HG02588 (cell line): ENCODE data around the gene SPRN.
"Not testable (repeated sequence)": the region's sequence is repeated elsewhere in the genome, so short reads cannot be mapped to it uniquely, and the experiment has no call there.

ENCODE experiments used
- ATAC-seq: cut with Tn5 transposase; IDR thresholded peaks from one replicate; pipeline ENCODE4 v1.9.1; 2021; ENCODE audit warnings: mild to moderate bottlenecking, moderate library complexity; ENCODE audit not compliant: unreplicated experiment

SPRN gene

DNA sequence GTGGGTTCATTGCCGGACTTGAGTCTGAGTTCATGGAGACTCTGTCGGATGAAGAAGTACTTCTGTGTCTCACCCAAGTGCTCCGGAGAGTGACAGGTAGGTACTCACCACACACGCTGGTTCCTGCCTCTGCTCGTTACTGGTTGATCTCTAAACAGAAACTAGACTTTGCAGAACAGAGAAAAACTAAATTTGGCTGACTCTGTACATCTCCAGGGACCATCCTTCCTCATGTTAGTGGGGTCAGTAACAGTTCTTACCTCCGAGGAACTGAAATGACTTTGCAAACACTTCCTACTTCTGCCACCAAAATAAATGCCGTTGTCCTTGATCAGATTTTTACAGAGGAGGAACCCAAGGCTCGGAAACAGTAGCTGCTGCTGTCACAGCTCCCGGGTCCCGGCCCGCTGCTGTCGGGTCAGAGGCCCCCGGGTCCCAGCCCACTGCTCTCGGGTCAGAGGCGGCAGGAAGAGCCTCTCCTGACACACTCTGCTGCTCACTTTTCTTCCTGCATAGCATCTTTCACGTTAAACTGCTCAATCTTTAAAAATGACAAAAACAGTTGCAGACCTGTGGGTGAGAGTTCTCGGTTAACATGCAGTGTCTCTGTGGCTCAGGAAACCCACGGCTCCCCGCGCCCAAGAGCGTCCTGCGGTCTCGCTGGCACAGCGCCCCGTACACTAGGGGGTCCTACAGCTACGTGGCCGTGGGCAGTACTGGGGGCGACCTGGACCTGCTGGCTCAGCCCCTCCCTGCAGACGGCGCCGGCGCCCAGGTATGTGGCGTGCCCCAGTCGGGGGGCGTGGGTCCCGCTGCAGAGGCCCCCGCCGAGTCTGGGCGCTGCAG lies 35.2 kb downstream of the SPRN start:
- peak; percentile 79 for ATAC-seq

DNA sequence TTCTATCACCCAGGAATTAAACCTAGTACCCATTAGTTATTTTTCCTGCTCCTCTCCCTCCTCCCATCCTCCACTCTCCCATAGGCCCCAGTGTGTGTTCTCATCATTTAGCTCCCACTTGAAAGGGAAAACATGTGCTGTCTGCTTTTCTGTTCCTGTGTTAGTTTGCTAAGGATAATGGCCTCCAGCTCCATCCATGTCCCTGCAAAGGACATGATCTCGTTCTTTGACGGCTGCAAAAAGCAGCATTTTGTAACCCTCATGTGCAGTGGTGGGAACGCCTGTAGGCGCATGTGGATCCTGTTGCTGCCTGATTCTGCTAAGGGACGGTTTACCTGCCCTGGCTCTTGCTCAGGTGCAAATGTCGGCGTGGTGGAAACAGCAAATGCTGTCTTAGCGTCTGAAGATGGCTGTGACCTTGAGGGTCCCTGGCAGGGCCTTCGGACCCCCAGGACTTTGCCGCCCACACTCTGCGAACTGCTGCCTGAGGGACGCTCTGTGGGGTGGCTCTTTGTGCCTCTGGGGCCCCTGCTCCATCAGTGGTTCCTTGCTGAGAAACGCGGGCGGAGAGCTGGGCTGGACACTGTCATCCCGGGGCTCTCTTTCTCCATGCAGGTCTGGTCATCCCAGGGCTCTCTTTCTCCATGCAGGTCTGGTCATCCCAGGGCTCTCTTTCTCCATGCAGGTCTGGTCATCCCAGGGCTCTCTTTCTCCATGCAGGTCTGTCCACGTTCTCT lies 36.0 kb downstream of the SPRN start:
- no peak for ATAC-seq

DNA sequence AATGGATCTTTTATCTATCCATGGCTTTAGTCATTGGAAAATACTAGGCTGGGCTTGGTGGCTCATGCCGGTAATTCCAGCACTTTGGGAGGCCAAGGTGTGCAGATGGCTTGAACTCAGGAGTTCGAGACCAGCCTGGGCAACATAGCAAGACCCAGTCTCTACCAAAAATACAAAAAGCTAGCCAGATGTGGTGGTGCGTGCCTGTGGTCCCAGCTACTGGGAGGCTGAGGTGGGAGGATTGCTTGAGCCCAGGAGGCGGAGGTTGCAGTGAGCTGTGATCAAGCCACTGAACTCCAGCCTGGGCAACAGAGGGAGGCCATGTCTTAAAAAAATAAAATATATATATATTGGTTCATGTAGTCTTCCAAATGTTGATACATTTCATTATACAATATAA lies 37.5 kb downstream of the SPRN start:
- ATAC-seq = not testable (repeated sequence)

DNA sequence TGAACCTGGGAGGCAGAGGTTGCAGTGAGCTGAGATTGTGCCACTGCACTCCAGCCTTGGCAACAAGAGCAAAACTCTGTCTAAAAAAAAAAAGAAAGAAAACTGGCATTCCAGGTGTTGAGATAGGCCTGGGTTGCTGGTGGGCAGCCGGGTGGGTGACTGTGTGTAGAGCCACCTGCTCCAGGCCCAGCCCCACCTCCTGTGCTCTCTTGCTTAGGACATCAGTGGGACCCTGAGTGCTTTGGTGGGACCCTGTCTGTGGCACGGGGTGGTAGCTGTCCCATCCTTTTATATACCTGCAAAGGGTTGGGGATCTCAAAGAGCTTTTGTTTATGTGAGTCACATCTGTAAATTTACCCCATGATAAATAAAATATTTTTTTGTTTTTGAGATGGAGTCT lies 39.2 kb downstream of the SPRN start:
- ATAC-seq = no peak

DNA sequence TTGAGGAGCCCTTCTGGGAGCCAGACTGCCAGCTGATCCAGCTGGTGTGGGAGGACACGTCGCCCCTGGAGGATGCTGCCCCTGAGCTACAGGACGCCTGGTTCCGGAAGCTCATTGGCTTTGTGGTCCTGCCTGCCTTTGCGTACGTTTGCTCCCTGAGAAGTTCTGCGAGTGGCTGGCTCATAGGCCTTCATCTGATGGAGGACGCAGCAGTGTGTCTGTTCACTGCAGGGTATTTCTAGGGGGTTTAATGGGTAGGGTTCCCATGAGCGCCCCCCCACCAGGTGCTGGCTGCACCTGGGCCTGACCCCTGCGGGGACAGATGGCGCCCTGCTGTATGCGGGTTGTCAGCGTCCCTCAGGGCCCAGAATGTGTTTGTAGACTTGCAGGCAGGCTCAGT lies 40.4 kb downstream of the SPRN start:
- no peak for ATAC-seq

DNA sequence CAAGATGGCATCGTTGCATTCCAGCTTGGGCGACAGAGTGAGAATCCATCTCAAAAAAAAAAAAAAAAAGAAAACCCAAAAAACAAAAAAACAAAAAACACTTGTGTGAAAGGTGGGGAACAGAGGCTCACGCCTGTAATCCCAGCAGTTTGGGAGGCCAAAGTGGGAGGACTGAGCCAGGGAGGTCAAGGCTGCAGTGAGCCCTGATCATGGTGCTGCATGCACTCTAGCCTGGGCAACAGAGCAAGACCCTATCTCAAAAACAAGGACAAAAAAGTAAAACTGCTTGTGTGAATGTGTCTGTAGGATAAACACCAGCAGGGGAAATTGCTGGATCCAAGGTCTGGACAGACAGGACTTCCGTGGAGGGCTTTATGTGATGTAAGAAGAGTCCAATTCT lies 40.9 kb downstream of the SPRN start:
- ATAC-seq = no peak

DNA sequence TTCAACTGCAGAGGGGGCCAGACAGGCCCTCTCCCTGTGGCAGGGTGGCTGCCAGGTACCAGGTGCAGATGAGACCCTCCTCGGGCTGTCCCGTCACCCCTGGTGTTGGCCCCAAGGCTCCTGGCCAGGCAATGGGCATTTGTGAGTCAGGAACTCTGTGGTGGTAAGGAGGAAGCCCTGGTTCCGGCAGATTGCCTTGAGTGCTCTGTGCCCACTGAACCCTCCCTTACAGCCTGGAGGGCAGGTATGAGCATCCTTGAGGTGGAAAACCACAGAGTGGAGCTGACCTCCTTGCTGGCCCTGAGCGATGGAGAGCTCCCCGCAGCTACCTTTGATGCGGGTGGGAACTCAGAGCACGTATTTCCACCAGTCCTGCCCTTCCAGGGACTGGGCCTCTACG lies 43.4 kb downstream of the SPRN start:
- no peak for ATAC-seq

DNA sequence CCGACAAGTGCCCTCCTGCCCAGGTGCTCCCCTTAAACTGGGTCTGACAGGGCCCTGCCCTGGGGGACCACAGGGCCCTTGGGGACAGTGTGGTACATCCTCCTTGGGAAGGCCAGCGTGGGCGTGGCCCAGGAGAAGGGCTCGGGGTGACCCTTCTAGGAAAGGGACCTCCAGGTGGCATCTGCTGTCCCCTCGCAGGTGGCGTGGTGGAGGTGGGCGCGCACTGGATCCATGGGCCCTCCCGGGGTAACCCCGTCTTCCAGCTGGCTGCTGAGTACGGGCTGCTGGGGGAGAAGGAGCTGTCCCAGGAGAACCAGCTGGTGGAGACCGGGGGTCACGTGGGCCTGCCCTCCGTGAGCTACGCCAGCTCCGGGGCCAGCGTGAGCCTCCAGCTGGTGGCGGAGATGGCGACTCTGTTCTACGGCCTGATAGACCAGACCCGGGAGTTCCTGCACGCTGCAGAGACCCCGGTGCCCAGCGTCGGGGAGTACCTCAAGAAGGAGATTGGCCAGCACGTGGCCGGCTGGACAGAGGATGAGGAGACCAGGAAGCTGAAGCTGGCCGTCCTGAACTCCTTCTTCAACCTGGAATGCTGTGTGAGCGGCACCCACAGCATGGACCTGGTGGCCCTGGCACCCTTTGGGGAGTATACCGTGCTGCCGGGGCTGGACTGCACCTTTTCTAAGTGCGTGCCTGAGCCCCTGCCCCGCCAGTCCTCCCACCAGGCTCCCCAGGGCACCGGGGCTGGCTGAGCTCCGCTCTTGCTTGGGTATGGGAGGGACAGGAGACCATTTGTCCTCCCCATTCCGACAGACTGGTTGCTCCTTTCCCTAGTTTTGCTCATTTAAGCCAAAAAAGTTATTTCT lies 44.4 kb downstream of the SPRN start:
- peak; percentile 1 for ATAC-seq

DNA sequence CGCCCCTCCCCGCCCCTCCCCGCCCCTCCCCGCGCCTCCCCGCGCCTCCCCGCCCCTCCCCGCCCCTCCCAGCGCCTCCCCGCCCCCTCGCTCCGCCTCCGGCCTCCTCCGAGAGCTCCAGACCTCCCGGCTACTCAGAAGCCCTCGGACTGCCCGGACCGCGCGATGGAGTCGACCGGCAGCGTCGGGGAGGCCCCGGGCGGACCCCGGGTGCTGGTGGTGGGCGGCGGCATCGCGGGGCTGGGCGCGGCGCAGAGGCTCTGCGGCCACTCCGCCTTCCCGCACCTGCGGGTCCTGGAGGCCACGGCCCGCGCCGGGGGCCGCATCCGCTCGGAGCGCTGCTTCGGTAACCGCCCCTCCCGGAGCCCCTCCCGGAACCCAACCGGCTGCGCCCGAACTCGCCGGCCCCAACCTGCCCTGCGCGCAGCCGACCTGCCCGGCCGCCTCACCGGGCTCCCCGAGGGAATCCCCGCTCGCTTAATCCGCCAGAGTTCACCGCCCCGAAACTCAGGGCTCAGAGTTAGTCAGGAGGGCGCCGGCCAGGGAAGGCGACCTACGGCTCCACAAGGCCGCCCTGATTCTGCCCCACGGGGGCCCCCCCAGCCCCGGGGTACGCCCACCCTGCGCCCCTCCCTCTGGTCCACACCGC lies 45.1 kb downstream of the SPRN start, which contains the start of gene PAOX:
TSS of gene PAOX (plus strand) at position 111 of the 649 bp plus-strand sequence. CDS start at position 166, 55 bp downstream.
- ATAC-seq = peak; percentile 52

DNA sequence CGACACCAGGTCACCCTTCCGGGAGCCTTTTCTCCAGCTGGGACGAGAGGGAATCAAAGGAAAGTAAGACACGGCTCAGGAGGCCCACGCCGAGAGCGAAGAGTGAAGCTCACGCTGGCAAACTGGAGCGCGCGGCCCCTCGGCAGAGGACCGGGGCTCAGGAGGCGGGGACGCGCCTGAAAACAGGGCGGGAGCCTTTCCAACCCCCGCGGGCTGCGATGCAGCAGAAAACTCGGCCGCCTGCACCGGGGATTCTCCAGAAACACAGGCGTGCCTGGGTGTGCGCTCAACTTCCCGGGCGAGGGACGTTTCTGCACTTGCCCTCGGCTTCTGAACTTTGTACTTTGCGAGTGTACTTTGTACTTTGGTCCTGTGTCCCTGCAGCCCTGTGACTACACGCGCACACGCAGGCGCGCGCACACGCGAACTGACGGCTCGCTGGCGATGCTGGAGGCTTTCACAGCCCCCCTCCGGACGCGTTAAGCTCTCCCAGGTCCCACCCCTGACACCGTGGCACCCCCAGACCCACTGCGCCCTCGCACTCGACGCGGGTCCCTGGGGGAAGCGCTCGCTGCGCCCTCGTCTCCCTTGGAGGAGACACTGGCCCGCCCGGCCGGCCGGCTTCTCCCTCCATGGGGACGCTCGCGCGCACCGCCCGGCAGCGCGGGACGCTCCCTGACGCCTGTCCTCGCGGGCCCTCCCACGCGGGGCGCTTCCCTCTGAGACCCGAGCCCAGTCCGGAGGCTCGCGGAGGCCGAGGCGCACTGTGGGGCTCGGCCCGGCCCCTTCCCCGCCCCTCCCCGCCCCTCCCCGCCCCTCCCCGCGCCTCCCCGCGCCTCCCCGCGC lies 46.0 kb downstream of the SPRN start:
- peak; percentile 45 for ATAC-seq

DNA sequence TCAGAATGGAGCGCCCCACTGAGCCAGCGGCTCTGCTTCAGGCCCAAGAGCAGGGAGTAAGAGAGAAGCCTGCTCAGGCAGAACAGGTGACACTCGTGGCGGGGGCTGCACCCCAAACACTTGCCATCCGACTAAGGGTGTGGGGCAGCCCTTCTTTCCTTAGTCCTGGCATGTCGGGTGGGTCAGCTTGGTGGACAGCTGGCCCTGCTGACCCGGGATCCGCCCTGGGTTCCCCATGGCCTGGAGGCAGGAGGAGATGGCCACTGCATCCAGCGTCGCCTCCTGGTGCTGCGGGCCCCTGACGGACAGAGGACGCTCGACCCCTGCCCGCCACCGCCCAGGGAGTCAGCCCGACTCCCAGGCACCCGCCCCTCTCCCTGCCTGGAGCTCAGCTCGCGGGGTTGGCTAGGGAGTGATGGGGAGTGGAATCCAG lies 46.6 kb downstream of the SPRN start:
- no peak for ATAC-seq

DNA sequence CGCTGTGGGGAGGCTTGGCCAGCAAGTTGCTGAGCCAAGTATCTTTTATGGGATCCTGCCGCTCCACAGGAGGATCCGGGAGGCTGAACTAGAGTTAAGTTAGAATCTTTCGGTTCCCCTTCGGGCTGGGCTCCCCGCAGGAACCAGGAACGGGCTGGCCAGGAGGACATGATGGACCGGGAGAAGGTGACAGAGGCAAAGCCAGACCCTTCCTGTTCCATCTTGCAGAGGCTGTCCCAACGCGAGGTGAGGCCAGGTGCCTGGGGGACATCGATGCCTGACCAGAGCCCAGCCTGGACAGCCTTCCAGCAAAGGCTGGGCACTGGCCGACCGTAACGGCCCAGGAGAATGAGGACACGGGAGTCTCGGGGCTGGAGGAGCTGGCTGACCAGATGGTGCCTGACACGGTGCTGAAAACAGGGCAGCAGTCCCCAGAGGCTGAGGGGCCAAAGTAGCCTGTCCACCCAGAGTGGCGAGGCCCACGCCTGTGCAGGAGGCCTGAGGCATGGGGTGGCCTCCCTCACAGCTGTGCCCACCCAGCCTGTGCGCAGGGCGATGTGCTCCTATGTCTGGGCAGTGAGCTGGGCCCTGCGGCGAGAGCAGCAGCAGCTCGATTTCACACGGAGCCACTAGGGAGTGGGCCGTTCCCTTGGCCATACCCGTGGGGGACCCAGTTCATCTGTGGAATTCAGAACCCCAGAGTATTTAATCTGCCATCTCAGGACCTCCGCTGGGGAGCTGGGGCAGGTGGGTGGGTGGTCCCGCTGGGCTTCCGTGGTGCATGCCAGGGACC lies 47.2 kb downstream of the SPRN start:
- no peak for ATAC-seq

DNA sequence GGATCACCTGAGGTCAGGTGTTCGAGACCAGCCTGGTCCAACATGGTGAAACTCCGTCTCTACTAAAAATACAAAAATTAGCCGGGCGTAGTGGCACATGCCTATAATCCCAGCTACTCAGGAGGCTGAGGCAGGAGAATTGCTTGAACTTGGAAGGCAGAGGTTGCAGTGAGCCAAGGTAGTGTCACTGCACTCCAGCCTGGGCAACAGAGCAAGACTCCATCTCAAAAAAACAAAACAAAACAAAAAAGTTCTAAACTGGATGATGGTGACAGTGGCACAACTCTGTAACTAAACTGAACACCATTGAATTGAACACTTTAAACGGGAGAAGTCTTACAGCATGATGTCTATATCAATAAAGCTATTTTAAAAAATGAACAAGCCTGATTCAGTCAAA lies 48.2 kb downstream of the SPRN start:
- ATAC-seq = not testable (repeated sequence)

DNA sequence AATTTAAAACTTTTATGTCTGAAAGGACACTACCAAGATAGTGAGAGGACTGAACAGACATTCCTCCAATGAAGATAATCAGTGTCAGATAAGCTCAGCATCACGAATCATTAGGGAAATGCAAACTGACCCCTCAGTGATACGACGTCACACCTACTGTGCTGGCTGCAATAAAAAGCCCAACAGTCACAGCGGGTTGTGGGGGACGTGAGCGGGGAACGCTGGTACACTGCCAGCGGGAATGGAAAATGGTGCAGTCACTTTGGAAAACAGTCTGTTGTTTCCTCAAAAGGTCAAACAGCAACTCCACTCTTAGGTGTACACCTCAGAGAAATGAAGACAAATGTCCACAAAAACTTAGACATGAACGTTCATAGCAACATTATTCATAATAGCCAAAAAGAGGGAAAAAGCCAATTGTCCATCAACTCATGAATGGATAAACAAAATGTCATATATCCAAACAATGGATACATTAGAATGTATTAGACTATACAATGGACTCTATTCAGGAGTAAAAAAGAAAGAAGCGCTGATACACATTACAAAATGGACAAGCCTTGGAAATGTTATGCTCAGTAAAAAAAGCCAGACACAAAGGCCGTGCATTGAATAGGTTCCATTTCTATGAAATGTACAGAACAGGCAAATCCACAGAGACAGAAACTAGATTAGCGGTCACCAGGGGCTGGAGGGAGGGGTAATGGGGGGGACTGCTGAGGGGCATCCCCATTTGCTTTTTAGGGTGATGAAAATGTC lies 48.9 kb downstream of the SPRN start:
- ATAC-seq = no peak

DNA sequence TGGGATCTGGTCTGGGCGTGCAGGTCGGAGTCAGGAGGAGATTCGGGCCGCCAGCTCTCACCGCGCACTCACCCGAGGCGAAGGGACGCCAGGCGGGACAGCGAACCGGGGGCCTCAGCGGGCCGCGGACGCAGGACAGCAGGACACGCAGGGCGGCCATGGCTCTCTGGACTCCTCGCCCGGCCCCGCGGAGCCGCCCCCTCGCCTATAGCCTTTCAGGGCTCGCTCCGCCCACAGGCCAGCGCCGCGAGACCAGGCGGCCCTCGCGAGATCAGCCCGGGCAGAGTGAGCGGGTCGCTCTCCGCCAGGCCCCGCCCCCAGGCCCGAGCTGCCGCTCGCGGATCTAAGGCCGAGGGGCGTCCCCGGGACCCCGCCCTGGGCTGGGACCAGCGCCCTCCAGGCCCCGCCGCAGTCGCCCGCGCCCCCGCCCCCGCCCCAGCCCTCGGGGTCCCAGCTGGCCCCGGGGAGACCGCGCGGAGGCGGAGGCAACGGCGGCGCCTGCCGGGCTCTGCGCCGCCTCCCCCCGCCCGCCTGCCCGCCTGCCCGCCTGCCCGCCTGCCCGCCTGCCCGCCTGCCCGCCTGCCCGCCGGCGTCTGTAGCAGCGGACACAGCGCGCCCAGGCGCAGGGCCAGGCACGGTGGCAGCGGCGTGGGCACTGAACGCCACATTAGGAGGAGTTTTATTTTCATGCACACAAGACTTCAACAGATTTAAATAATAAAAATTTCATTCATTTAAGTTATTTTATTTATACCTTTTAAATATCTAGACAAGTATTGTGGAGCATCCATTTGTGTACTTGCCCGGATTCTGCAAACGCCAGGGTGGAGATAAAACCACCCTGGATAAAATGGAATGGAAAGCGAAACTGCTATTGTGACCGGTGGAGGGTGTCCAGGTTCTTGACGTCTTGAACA lies 51.0 kb downstream of the SPRN start, which contains the start of gene ECHS1:
TSS of gene ECHS1 (minus strand) at position 181 of the 917 bp plus-strand sequence. CDS start at position 160, 21 bp downstream.
- peak; percentile 96 for ATAC-seq

DNA sequence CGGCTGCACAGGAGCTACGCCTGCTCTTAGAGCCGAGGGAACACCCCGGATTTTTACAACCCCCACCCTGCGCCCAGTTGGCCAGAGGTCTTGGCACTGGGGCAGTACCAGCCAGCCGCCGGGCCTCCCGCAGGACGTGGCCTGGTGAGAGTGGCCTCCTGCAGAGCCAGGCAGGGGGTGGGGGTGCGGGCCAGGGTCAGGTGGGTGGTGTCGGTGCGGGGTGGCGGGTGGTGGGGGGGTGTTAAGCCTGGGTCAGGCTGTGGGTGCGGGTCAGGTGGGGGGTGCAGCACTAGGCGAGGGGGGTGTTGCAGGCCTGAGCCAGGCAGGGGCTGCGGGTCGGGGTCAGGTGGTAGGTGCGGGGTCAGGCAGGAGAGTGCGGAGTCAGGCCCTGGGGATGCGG lies 51.9 kb downstream of the SPRN start:
- ATAC-seq = no peak
